H7 (cell line): ENCODE data around the gene RABGEF1. TPM values are rescaled to one million over a fixed set of nuclear protein-coding genes. Genes with fewer than 3 reads are reported as not detected.
"Not testable (repeated sequence)": the region's sequence is repeated elsewhere in the genome, so short reads cannot be mapped to it uniquely, and the experiment has no call there.

Experiments
- DNase-seq: peaks from one replicate; pipeline ENCODE4 v3.0.0; 2012
- H3K27me3 ChIP-seq: 2 replicates; pipeline ENCODE4 v1.6.0; 2011; ENCODE audit warnings: mild to moderate bottlenecking, low read length; ENCODE audit not compliant: control insufficient read depth, insufficient read depth
- H3K36me3 ChIP-seq: replicated peaks from 2 replicates; pipeline ENCODE4 v1.5.1; 2011; ENCODE audit warnings: low read length; ENCODE audit not compliant: control insufficient read depth, insufficient read depth
- H3K4me3 ChIP-seq: 2 replicates; pipeline ENCODE4 v1.5.1; 2011; ENCODE audit warnings: low read depth, mild to moderate bottlenecking, control low read depth, low read length, moderate library complexity; ENCODE audit not compliant: insufficient read depth
- total RNA-seq: library from RNA; depleted of rRNA; stranded (reverse); fragments of >200 nt; shearing (Covaris generic); gene quantifications from 2 replicates; pipeline ENCODE4 v1.2.3, GENCODE V29; 2014

The RABGEF1 gene
- total RNA-seq, 1 experiment from 2014 or later: 16.6 TPM

- H3K27me3 ChIP-seq, H3K4me3 ChIP-seq, DNase-seq, H3K36me3 ChIP-seq: not testable (repeated sequence)
Measured at GRCh38 chr7:66742298-66742697, 1.8 kb downstream of the RABGEF1 start.

DNA sequence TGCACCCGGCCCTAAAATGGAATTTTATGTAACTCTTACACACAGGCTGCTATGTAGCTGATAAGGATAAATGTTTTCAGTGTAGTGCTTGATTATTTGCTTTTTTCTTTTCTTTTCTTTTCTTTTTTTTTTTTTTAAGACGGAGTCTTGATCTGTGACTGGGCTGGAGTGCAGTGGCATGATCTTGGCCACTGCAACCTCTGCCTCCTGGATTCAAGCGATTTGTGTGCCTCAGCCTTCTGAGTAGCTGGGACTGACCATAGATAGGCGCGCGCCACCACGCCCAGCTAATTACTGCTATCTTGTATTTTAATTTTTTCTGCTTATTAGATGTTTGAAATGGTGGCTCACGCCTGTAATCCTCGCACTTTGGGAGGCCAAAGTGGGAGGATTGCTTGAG lies 3.4 kb downstream of the RABGEF1 start:
- Histone ChIP-seq H3K36me3 (no peaks in the 10 kb centered on the region), H3K4me3 (no peak overlapping the region), H3K27me3 (no peaks in the 10 kb centered on the region)
- no peak for DNase-seq

DNA sequence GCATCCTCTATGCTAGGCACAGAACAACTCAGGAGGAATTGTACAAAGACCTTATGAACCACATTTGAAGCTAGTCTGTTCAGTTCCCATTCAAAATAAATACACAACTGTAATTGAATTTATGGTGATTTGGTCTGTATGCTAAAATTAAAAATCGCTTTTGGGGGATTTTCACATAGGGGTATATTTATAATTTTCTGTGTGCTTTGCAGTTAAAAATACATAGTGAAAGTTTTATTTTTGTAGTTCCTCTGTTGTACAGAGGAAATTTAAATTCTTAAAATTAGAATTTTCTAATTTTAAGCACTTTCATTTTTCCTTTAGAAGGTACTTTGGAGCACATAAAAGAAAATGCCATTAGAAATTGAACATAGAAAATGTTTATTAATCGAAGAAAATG lies 6.9 kb downstream of the RABGEF1 start:
- Histone ChIP-seq H3K27me3 (no peaks in the 10 kb centered on the region), H3K36me3 (no peaks in the 10 kb centered on the region), H3K4me3 (no peak overlapping the region)
- DNase-seq: no peak

- H3K36me3 ChIP-seq: no peaks in the 10 kb centered on the region
- no peak for DNase-seq
- H3K4me3 ChIP-seq: no peak overlapping the region
- no peaks in the 10 kb centered on the region for H3K27me3 ChIP-seq
Measured at GRCh38 chr7:66747881-66748511, 7.5 kb downstream of the RABGEF1 start.

DNA sequence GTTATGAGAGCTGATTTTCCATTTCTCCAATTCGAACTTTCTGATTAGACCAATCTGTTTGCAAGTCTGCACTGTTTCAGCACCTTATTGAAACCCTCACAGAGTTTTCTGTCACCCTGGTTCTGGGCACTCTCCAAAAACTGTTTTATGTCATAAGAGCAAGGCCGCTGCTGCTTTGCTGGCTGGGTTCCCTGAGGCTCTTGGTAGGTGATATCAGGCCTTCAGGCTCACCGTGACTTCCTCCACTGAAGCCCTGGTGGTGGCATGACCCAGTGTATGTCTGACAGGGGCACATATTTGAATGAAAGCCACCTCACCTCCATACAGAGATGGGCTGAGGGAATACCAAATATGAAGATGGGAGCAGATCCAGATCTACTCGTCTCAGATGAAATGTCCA lies 8.3 kb downstream of the RABGEF1 start:
- H3K36me3 ChIP-seq: no peaks in the 10 kb centered on the region
- H3K4me3 ChIP-seq: no peak overlapping the region
- no peak for DNase-seq
- H3K27me3 ChIP-seq: no peaks in the 10 kb centered on the region

GRCh38 chr7:66751945-66752344 lies 11.4 kb downstream of the RABGEF1 start:
- Histone ChIP-seq H3K27me3 (no peaks in the 10 kb centered on the region), H3K36me3 (no peaks in the 10 kb centered on the region), H3K4me3 (no peak overlapping the region)
- DNase-seq: no peak

DNA sequence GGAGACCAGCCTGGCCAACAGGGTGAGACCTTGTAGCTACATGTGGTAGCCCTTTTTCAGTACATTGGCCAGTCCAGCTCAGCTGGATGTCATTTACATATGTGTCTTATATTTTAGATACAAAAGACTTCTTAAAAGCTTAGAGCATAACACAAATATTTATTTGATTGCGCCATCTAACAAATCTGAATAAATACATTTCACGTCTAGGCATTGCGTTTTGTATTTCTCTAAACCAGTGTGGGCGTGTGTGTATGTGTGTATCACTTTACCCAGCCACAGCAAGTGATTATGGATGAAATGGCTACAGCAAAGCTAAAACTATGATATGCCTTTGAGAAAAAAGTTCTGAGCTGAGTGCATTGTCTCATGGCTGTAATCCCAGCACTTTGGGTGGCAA lies 14.0 kb downstream of the RABGEF1 start:
- no peak for DNase-seq
- no peak overlapping the region for H3K4me3 ChIP-seq
- no peaks in the 10 kb centered on the region; the same call in 1 of the 2 replicates for H3K36me3 ChIP-seq
- H3K27me3 ChIP-seq: no peaks in the 10 kb centered on the region

DNA sequence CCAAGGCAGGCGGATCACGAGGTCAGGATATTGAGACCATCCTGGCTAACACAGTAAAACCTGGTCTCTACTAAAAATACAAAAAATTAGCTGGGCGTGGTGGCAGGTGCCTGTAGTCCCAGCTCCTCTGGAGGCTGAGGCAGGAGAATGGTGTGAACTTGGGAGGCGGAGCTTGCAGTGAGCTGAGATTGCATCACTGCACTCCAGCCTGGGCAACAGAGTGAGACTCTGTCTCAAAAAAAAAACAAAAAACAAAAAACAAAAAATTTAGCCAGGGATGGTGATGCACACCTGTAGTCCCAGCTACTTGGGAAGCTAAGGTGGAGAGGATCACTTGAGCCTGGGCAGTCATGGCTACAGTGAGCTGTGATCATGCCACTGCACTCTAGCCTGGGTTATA lies 14.5 kb downstream of the RABGEF1 start:
- not testable (repeated sequence) for H3K27me3 ChIP-seq, H3K36me3 ChIP-seq, DNase-seq, H3K4me3 ChIP-seq

- not testable (repeated sequence) for H3K36me3 ChIP-seq, H3K27me3 ChIP-seq, H3K4me3 ChIP-seq, DNase-seq
Measured at GRCh38 chr7:66756227-66756626, 15.7 kb downstream of the RABGEF1 start.

GRCh38 chr7:66756889-66757288 lies 16.4 kb downstream of the RABGEF1 start:
- Histone ChIP-seq H3K36me3 (no peaks in the 10 kb centered on the region; the same call in 1 of the 2 replicates), H3K27me3 (no peaks in the 10 kb centered on the region), H3K4me3 (no peak overlapping the region)
- no peak for DNase-seq

GRCh38 chr7:66757939-66758338 lies 17.4 kb downstream of the RABGEF1 start:
- no peak for DNase-seq
- Histone ChIP-seq H3K27me3 (no peaks in the 10 kb centered on the region), H3K36me3 (no peaks in the 10 kb centered on the region; the same call in 1 of the 2 replicates), H3K4me3 (no peak overlapping the region)

DNA sequence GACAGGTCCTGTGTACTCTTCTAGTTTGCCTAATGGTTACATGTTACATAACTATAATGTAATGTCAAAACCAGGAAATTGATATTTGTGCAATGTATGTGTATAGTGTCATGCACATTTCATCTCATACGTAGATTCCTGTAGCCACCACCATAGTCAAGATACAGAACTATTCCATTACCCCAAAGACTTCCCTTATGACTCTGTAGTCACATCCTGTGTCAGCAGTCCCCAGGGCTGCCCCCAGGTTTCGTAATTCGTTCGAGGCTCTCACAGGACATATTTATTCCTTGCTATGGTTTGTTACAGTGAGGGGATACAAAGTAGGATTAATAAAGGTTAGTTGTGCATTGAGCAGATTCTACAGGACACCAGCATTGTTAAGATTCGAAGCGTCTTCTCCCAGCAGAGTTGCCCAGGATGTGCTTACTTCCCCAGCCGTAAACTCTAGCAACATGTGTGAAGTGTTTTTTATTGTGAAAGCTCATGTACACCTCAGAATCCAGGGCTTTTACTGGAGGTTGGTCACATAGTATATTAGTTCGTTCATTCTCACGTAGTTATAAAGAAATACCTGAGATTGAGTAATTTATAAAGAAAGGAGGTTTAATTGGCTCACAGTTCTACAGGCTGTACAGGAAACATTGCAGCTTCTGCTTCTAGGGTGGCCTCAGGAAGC lies 18.6 kb downstream of the RABGEF1 start:
- H3K27me3 ChIP-seq: no peaks in the 10 kb centered on the region

DNA sequence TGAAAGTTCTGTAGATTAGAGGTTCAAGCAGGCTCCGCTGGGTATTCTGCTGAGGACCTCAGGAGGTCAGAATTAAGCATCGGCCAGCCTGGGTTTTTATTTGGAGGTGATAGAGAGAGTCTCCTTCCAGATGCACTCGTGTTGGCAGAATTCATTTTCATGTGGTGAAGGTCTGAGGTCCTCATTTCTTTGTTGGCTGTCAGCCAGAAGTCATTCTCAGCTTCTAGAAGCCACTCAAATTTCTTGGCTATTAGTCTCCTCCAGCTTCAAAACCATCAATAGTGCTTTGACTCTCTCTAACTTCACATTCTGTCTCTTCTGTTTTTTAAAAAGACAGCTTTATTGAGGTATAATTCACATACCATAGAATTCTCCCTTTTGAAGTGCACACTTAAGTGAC lies 22.6 kb downstream of the RABGEF1 start:
- DNase-seq, H3K27me3 ChIP-seq, H3K4me3 ChIP-seq, H3K36me3 ChIP-seq: not testable (repeated sequence)

More for the DNA sequence above, 18.6 kb downstream of the RABGEF1 start:
- H3K4me3 ChIP-seq: no peak overlapping the region
- no peak for DNase-seq
- H3K36me3 ChIP-seq: no peaks in the 10 kb centered on the region; the same call in 1 of the 2 replicates

- not testable (repeated sequence) for DNase-seq, H3K27me3 ChIP-seq, H3K36me3 ChIP-seq, H3K4me3 ChIP-seq
Measured at GRCh38 chr7:66763633-66764355, 23.3 kb downstream of the RABGEF1 start.

DNA sequence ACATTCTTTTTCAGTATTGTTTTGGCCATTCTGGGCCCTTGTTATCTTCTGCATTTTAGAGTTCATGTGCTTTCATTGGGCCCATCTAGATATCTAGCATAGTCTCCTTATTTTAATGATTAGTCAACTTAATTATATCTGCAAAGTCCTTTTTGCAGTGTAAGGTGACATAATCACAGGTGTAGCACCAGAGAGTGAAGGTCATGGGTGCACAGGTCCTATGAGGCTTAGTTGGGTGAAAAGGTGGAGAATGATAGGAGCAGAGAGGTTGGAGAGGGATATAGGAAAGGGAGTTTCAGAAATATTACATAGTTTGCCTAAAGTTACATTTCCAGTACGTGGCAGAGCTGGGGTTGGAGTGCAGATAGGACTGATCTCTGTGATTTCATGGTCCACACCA lies 24.4 kb downstream of the RABGEF1 start:
- DNase-seq, H3K4me3 ChIP-seq, H3K27me3 ChIP-seq, H3K36me3 ChIP-seq: not testable (repeated sequence)
